OCI-LY3 (cell line): Measurements from ENCODE around the gene ARHGAP40.

Source experiments
- CTCF ChIP-seq: fragments of 200-600, 300-600 bp; sonication (generic); IDR thresholded peaks from 2 replicates; pipeline ENCODE4 v1.5.1; 2014; ENCODE audit warnings: antibody characterized with exemption, low read length, low read depth
- EZH2phosphoT487 ChIP-seq: fragments of 200-600 bp; shearing (Covaris generic); IDR thresholded peaks from 2 replicates; pipeline ENCODE4 v1.6.1; 2018; ENCODE audit warnings: antibody characterized with exemption, mixed run types, low read depth

DNA sequence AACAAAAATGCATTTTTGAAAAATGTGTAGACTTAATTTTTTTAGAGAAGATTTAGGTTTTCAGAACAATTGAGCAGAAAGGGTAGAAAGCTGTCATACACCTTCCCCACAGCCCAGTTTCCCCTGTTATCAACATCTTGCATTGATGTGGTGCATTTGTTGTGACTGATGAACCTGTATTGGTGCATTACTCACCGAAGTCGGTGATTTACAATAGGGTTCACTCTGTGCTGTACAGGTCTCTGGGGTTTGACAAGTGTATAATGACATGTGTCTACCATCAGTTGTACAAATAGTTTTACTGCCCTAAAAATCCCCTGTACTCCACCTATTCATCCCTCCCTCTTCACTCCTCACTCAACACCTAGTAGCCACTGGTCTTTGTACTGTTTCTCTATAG is 44.4 kb upstream of the ARHGAP40 start:
- TF ChIP-seq CTCF: no peak
- TF ChIP-seq EZH2phosphoT487: no peak
